HCT116 (cell line): ENCODE data around the gene ABHD10.

Experiments used
- CEBPB ChIP-seq: IDR thresholded peaks from 2 replicates; pipeline ENCODE4 v1.6.1; 2012; ENCODE audit warnings: low read depth
- EZH2 ChIP-seq: fragments of 200-600 bp; sonication (generic); IDR thresholded peaks from 2 replicates; pipeline ENCODE4 v1.6.1; 2017; ENCODE audit warnings: antibody characterized with exemption, mixed run types
- JUND ChIP-seq: IDR thresholded peaks from 2 replicates; pipeline ENCODE4 v1.6.1; 2012
- ZFX ChIP-seq: fragments of 450-650 bp; IDR thresholded peaks from 2 replicates; pipeline ENCODE4 v1.6.1; 2017

- no peak for TF ChIP-seq EZH2
- no peak for TF ChIP-seq ZFX
- TF ChIP-seq CEBPB, result no peak
- no peak for TF ChIP-seq JUND
Observed at GRCh38 chr3:111951032-111951431, 27.8 kb upstream of the ABHD10 start.
